Measurements from ENCODE around the gene HAPLN2. TPM values are rescaled to one million over a fixed set of nuclear protein-coding genes. Genes with fewer than 3 reads are reported as not detected.

HAPLN2 gene
- total RNA-seq, 1 experiment from 2014 or later = 1.2 TPM

DNA sequence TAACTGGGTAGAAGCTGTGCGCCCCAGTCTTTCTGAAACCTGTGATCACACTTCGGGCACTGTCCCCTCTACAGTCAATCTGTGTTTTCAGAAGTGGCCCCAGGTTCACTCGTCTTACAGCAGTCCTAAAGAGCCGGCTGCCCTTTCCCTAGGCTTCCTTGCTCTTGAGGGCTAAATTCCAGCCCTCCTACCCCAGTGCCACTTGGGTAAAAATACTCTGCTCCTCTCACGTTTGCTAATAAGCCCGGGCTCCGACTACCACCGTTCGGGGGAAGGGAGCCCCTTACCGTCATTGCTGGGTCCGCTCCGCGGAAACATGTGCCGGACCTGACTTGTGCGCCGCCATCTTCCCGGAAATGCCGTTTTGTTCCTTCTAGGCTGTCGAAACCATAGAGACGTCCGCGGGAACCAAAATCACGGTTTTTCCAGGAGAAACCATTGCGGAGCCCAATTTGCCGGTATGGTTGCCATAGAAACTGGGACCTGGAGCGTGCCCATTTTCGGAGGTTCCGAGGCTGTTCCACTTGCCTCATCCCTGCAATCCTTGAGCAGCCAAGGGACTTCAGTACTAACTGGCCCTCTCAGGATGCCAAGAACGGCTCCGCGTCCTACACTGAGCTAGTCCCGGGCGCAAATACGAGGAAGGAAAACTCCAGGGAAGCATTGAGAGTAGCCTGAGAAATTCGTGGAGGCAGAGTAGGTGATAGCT, 17.9 kb upstream of the HAPLN2 start, which contains the start of gene GPATCH4 (continued):
- TF ChIP-seq ZNF219 (CRISPR knock-in tag; IDR thresholded peaks at IDR 0.05; ENCODE audit: borderline replicate concordance) (no peak), GABPB1 (CRISPR knock-in tag; IDR thresholded peaks at IDR 0.05) (peak; percentile 70; the same call in 1 of the 2 replicates), NR2C2 (CRISPR knock-in tag; IDR thresholded peaks at IDR 0.05) (no peak), SMAD3 (CRISPR knock-in tag; IDR thresholded peaks at IDR 0.05; ENCODE audit: borderline replicate concordance) (no peak), FOXJ3 (CRISPR knock-in tag; IDR thresholded peaks at IDR 0.05; ENCODE audit: borderline replicate concordance) (no peak), SMAD4 (CRISPR knock-in tag; IDR thresholded peaks at IDR 0.05) (no peak), GTF2I (CRISPR knock-in tag; conservative IDR thresholded peaks at IDR 0.05) (no peak), MYBL2 (CRISPR knock-in tag; IDR thresholded peaks at IDR 0.05) (no peak)
- TF ChIP-seq, protein P1, sequence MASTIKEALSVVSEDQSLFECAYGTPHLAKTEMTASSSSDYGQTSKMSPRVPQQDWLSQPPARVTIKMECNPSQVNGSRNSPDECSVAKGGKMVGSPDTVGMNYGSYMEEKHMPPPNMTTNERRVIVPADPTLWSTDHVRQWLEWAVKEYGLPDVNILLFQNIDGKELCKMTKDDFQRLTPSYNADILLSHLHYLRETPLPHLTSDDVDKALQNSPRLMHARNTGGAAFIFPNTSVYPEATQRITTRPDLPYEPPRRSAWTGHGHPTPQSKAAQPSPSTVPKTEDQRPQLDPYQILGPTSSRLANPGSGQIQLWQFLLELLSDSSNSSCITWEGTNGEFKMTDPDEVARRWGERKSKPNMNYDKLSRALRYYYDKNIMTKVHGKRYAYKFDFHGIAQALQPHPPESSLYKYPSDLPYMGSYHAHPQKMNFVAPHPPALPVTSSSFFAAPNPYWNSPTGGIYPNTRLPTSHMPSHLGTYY (CRISPR knock-in tag; IDR thresholded peaks at IDR 0.05) = no peak
- TF ChIP-seq, protein P2, sequence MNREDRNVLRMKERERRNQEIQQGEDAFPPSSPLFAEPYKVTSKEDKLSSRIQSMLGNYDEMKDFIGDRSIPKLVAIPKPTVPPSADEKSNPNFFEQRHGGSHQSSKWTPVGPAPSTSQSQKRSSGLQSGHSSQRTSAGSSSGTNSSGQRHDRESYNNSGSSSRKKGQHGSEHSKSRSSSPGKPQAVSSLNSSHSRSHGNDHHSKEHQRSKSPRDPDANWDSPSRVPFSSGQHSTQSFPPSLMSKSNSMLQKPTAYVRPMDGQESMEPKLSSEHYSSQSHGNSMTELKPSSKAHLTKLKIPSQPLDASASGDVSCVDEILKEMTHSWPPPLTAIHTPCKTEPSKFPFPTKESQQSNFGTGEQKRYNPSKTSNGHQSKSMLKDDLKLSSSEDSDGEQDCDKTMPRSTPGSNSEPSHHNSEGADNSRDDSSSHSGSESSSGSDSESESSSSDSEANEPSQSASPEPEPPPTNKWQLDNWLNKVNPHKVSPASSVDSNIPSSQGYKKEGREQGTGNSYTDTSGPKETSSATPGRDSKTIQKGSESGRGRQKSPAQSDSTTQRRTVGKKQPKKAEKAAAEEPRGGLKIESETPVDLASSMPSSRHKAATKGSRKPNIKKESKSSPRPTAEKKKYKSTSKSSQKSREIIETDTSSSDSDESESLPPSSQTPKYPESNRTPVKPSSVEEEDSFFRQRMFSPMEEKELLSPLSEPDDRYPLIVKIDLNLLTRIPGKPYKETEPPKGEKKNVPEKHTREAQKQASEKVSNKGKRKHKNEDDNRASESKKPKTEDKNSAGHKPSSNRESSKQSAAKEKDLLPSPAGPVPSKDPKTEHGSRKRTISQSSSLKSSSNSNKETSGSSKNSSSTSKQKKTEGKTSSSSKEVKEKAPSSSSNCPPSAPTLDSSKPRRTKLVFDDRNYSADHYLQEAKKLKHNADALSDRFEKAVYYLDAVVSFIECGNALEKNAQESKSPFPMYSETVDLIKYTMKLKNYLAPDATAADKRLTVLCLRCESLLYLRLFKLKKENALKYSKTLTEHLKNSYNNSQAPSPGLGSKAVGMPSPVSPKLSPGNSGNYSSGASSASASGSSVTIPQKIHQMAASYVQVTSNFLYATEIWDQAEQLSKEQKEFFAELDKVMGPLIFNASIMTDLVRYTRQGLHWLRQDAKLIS (CRISPR knock-in tag; IDR thresholded peaks at IDR 0.05; ENCODE audit: borderline replicate concordance) = no peak
- TF ChIP-seq, protein P3, sequence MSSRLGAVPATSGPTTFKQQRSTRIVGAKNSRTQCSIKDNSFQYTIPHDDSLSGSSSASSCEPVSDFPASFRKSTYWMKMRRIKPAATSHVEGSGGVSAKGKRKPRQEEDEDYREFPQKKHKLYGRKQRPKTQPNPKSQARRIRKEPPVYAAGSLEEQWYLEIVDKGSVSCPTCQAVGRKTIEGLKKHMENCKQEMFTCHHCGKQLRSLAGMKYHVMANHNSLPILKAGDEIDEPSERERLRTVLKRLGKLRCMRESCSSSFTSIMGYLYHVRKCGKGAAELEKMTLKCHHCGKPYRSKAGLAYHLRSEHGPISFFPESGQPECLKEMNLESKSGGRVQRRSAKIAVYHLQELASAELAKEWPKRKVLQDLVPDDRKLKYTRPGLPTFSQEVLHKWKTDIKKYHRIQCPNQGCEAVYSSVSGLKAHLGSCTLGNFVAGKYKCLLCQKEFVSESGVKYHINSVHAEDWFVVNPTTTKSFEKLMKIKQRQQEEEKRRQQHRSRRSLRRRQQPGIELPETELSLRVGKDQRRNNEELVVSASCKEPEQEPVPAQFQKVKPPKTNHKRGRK (CRISPR knock-in tag; IDR thresholded peaks at IDR 0.05; ENCODE audit: borderline replicate concordance) = no peak
- TF ChIP-seq, protein P4, sequence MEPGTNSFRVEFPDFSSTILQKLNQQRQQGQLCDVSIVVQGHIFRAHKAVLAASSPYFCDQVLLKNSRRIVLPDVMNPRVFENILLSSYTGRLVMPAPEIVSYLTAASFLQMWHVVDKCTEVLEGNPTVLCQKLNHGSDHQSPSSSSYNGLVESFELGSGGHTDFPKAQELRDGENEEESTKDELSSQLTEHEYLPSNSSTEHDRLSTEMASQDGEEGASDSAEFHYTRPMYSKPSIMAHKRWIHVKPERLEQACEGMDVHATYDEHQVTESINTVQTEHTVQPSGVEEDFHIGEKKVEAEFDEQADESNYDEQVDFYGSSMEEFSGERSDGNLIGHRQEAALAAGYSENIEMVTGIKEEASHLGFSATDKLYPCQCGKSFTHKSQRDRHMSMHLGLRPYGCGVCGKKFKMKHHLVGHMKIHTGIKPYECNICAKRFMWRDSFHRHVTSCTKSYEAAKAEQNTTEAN (CRISPR knock-in tag; IDR thresholded peaks at IDR 0.05) = peak; percentile 28; the same call in 1 of the 2 replicates
- TF ChIP-seq, protein P5, sequence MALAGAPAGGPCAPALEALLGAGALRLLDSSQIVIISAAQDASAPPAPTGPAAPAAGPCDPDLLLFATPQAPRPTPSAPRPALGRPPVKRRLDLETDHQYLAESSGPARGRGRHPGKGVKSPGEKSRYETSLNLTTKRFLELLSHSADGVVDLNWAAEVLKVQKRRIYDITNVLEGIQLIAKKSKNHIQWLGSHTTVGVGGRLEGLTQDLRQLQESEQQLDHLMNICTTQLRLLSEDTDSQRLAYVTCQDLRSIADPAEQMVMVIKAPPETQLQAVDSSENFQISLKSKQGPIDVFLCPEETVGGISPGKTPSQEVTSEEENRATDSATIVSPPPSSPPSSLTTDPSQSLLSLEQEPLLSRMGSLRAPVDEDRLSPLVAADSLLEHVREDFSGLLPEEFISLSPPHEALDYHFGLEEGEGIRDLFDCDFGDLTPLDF (CRISPR knock-in tag; IDR thresholded peaks at IDR 0.05) = 0 out of 2 replicates have a peak, but pooled peaks have one; percentile 35
- TF ChIP-seq, protein P6, sequence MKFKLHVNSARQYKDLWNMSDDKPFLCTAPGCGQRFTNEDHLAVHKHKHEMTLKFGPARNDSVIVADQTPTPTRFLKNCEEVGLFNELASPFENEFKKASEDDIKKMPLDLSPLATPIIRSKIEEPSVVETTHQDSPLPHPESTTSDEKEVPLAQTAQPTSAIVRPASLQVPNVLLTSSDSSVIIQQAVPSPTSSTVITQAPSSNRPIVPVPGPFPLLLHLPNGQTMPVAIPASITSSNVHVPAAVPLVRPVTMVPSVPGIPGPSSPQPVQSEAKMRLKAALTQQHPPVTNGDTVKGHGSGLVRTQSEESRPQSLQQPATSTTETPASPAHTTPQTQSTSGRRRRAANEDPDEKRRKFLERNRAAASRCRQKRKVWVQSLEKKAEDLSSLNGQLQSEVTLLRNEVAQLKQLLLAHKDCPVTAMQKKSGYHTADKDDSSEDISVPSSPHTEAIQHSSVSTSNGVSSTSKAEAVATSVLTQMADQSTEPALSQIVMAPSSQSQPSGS (CRISPR knock-in tag; IDR thresholded peaks at IDR 0.05; ENCODE audit: borderline replicate concordance, low read depth) = no peak
- TF ChIP-seq, protein P7, sequence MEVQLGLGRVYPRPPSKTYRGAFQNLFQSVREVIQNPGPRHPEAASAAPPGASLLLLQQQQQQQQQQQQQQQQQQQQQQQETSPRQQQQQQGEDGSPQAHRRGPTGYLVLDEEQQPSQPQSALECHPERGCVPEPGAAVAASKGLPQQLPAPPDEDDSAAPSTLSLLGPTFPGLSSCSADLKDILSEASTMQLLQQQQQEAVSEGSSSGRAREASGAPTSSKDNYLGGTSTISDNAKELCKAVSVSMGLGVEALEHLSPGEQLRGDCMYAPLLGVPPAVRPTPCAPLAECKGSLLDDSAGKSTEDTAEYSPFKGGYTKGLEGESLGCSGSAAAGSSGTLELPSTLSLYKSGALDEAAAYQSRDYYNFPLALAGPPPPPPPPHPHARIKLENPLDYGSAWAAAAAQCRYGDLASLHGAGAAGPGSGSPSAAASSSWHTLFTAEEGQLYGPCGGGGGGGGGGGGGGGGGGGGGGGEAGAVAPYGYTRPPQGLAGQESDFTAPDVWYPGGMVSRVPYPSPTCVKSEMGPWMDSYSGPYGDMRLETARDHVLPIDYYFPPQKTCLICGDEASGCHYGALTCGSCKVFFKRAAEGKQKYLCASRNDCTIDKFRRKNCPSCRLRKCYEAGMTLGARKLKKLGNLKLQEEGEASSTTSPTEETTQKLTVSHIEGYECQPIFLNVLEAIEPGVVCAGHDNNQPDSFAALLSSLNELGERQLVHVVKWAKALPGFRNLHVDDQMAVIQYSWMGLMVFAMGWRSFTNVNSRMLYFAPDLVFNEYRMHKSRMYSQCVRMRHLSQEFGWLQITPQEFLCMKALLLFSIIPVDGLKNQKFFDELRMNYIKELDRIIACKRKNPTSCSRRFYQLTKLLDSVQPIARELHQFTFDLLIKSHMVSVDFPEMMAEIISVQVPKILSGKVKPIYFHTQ (CRISPR knock-in tag; IDR thresholded peaks at IDR 0.05) = no peak
